ENCODE results near the gene CIDEA.
"Not testable (repeated sequence)": the region's sequence is repeated elsewhere in the genome, so short reads cannot be mapped to it uniquely, and the experiment has no call there.

The CIDEA gene

GRCh38 chr18:12254136-12254819 lies at the start of gene CIDEA:
CIDEA (plus strand) TSS chr18:12254361; CDS start chr18:12254384, 23 bp downstream.
- no peak for DNase-seq (ENCODE audit: low spot score)

DNA sequence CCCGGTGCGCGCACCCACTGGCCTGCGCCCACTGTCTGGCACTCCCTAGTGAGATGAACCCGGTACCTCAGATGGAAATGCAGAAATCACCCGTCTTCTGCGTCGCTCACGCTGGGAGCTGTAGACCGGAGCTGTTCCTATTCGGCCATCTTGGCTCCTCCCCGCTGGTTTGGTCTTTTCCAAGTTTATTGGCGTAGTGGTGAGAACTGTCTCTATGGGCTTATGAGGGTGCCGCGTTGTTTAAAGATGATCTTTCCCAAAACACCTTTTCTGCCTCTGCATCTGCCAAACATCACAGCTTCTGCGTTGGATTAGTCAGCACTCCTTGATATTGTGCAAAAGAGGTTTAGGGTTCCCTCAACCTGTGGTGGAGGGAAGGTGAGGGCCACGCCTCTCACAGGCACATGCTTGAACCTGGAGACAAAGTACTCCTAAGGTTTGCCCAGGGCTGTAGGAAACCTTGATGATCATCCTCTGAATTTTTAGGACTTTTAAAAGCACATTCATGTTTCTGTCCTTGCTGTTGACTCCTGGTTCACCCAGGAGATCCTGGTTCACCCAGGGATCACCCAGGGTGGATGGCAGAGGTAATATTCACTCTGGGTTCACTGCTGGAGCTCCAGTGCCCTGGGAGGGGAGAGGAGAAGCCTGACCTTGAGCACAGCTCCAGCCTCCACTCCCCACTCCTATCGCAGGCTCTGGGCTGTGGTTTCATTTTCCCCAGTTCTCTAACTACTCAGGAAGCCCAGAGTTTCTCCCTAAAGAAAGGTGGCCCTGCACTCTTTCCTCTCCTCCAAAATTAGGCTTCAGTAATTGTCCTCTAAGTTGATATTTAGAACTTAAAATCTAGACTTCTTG lies 45.6 kb upstream of the CIDEA start:
- DNase-seq (ENCODE audit: low spot score), result not testable (repeated sequence)

GRCh38 chr18:12212308-12212707 lies 41.9 kb upstream of the CIDEA start:
- DNase-seq (ENCODE audit: low spot score), result not testable (repeated sequence)

DNA sequence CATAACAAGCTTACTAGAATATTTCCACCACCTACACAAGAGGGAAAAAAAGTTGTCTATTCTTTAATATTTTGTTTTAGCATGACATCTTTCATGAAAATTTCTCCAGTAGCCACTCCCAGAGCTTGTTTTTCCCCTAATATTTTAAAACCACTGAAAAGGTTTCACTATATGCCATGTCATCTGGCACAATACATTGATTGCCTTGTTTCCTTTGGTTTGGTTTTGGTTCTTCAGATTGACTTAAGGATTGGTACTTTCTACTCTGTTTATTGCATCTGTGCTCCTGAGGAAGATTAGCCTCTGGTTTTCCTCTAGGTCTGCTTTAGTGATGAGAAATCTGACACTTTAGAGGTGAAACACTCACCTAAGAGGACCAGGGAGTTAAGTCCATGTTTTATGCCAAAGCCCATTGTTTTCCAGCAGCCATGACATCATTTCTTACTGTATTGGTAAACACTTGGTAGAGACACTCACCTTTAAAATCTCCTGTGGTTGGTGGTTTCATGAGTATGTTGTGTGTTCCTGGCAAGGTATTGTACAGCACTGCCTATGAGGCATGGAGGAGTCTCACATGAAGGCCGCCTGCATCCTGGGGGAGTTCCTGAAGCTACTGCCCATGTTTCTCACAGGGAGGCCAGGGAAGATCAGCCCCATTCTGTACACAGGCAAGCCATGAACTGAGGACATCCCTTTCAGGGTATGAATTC lies 39.7 kb upstream of the CIDEA start:
- not testable (repeated sequence) for DNase-seq (ENCODE audit: low spot score)

- DNase-seq (ENCODE audit: low spot score), result not testable (repeated sequence)
Observed at GRCh38 chr18:12216471-12216870, 37.7 kb upstream of the CIDEA start.

DNA sequence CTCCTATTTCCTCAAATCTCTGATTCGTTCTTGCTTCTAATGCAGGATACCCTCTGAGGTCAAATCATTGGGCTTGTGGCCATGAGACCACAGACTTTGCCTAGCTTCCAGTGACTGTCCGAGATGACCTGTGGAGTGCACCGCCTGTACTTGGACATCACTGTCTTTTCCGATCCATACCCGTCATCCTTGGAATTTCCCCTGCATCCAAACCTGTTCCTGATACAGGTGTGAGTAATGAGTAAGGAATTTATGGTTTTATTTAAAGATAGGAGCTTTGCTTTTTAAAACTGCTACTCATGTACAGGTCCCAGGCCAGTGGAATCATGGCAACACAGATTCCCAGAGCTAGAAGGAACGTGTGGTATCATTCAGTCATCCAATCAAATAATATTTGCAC lies 35.6 kb upstream of the CIDEA start:
- not testable (repeated sequence) for DNase-seq (ENCODE audit: low spot score)

- not testable (repeated sequence) for DNase-seq (ENCODE audit: low spot score)
Observed at GRCh38 chr18:12222041-12222440, 32.1 kb upstream of the CIDEA start.

GRCh38 chr18:12223326-12223725 lies 30.8 kb upstream of the CIDEA start:
- not testable (repeated sequence) for DNase-seq (ENCODE audit: low spot score)

DNA sequence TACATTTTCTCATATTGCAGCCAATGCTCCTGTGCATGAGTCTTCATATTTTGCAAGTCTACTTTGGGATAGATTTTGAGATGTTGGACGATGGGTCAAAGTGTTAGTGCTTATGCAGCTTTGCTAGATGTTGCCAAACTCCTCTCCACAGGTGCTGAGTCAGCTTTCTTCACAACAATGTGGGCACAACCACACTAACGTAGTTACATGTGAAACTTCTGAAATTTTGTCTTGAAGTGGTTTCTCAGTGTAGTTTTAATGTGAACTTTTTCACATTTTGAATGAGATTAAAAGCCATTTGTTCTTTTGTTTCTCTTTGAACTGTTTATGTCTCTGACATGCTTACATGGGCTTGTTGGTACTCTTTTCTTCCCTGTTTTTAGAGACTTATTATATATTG lies 27.4 kb upstream of the CIDEA start:
- not testable (repeated sequence) for DNase-seq (ENCODE audit: low spot score)

DNA sequence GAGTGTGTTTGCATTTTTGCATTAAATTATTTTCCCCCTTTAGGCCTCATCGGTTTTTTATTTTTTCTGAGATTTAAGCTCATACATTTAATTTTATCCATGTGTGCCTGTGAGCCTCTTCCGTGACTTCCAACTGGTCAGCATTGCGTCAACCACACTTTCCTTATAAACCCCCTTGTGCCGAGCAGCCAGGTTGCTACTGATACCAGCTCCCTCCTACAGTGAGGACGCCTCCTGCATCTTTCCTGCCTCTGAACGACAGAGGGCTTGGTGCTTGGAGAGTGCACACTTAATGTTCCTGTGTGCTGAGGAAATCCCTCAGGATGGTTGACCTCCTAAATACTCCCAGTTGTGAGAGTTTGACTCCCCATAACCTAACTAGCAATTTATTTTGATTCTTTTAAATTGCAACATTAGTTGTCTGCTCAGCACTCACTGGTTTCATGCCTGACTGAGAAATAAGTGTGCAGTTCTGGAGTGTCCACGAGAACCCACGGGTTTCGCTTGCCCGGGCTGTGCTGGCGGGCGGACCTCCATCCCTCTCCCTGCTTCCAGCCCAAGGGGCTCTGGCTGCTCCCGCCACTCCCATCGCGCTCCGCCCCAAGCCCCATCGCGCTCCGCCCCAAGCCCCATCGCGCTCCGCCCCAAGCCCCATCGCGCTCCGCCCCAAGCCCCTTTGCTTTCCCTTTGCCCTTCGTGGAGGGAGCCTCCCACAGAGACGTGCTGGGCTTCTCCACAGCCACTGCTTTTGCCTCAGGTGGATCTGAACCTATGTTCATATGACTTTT lies 26.6 kb upstream of the CIDEA start:
- not testable (repeated sequence) for DNase-seq (ENCODE audit: low spot score)

DNA sequence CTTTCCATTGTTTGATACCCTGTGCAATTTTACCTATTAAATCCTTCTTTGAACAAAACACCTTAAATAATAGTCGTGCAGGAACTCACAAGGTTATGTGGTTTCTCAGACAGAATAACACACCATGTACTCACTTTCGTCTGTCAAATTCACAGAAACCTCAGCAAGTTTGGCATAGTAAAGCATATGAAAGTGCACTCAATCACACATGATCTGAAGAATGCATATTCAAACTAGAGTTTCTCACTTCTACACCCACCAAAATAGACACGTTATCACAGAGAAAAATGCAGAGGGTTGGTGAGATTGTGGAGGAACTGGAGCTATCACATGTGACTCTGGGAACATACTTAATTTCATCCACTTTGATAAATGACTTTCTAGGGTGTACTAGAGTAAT lies 25.9 kb upstream of the CIDEA start:
- not testable (repeated sequence) for DNase-seq (ENCODE audit: low spot score)

- DNase-seq (ENCODE audit: low spot score), result not testable (repeated sequence)
Observed at GRCh38 chr18:12230561-12230960, 23.6 kb upstream of the CIDEA start.

GRCh38 chr18:12231040-12231882 lies 22.9 kb upstream of the CIDEA start:
- no peak for DNase-seq (ENCODE audit: low spot score)

DNA sequence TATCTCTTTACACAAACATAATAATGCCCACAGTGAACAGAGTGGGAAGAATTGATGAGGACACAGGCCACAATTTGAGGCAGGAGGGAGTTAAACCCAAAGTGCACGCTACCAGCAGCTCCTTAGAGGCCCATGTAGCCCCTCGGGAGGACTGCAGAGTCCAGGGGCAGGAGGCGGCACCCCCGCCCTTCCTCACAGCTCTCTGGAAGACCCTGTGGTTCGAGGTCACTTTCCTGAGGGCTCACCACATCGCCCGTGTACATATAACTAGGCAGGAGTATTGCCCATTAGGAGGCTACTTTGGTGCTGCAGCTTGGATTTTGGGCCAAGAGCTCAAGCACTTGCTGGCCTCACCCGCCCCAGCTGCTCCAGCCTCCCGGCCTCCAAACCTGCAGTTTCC lies 22.2 kb upstream of the CIDEA start:
- DNase-seq (ENCODE audit: low spot score), result no peak

- DNase-seq (ENCODE audit: low spot score), result no peak
Observed at GRCh38 chr18:12233378-12233777, 20.8 kb upstream of the CIDEA start.

DNA sequence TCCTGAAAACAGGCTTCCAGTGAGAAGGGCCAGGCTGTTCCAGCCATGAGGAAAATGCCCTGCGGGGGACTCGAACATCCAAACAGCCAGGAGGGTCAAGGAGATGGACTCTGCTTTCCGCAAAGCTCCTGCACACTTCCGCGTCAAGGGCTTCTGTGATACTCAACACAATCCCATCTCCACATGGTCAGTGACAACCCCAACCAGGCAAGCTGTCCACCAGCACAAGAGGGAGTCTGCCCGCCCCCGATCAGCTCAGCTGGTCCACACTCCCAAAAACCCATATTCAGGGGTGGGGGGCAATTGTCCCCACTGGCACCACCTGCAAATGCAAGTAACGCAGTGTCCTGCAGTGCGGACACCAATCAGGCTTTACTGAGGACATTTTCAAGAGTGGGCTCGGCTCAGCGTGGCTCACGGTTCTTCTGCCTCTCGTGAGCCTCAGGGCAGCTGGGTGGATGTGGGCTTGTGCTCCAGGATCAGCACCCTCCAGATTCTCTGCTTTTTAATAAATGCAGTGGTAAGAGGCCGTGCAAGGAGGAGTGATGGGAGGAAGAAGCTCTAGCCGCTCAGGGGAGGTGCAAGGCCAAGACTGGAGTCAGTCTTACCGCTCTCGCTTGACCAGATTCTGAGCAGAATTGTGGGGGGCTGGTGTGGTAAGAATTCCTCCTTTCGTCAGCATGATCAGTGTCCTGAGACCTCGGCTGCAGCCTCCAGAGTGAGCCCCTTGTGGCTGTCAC lies 19.5 kb upstream of the CIDEA start:
- DNase-seq (ENCODE audit: low spot score), result no peak

DNA sequence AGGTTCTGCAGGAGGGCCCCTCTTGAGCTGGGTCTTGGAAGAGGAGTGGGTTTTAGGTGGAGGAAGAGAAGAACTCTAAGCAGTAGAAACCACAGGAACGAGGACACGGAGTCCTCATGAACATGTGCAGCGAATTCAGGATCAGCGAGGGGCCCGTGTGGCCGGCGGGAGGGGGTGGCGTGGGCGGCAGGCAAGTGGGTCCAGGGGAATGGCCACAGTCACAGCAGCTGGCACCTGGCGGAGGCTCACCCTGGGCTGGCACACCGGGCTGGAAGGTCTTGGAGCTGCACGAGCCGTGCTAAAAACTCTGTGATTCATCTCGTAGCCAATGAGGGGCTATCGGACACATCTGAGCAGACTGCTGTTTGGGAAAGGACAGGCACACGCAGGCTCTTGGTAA lies 18.0 kb upstream of the CIDEA start:
- no peak for DNase-seq (ENCODE audit: low spot score)

GRCh38 chr18:12236934-12237832 lies 17.0 kb upstream of the CIDEA start:
- peak; percentile 41 for DNase-seq (ENCODE audit: low spot score)

DNA sequence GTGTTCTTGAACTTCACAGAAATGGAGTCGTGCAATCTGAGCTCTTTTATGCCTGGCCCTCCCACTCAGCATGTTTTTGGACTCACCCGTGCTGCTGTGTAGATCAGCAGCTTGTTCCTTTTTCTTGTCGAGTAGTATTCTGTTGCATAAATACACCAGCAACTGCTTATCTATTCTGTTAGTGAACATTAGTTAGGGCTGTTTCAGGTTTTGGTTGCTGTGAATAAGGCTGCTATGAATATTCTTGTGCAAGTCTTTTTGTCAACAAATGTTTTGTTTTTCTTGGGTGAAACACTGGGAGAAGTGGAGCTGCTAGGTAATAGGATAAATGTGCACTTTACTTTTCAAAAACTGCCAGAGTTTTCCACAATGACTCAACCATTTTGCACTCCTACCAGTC lies 15.3 kb upstream of the CIDEA start:
- no peak for DNase-seq (ENCODE audit: low spot score)
